ENCODE data around the gene SFXN5.
A peak's percentile ranks its signal among the peaks of the same experiment; 100 is the strongest.
"Not testable (repeated sequence)": the region's sequence is repeated elsewhere in the genome, so short reads cannot be mapped to it uniquely, and the experiment has no call there.

Gene SFXN5

DNA sequence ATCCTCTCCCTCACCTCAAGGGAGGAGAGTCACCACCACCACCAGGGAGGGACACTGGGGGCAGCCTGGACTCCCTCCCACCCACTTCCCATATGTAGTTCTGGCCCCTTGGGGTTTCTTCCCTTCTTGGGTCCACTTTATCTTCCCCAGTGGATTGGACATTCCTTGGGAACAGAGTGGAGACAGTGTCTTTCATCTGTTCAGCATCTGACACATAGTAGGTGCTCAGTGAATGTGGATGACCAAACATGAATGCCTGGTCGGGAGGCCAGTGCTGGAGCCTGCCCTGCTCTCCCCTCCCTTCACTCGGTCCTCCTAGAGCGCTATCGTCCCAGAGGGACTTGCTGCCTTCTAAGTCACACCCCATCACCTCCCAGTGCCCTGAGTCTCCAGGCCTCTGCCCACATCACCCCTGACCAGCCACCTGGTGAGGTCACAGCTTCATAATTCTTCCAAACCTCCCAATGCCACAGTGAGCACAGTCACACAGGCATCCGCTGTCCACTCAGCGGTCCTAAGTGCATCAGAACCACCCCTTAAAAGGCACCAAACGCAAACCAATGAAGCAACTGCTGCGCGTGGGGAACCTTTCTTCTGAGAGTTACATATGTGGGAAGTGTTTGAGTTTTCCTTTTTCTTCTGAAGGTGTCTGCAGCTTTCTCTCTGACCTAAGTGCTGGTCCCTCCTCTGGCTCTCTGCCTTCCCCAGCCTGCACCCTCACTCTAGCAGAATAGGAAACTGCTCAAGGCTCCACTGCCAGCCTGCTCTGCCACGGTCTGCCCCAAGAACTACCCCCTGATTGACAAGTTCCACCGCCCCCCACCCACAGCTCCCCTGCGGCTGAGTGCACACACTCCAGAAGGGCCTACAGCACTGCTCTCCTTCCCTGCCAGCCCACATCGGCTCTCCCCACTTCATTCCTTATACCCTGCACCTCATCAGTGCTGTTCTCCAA is 7.2 kb upstream of the SFXN5 start:
- no peak for DNase-seq

- no peak for DNase-seq
Measured at GRCh38 chr2:73077424-73077795, 5.9 kb upstream of the SFXN5 start.

GRCh38 chr2:73076701-73077423 is 5.3 kb upstream of the SFXN5 start:
- DNase-seq = no peak

DNA sequence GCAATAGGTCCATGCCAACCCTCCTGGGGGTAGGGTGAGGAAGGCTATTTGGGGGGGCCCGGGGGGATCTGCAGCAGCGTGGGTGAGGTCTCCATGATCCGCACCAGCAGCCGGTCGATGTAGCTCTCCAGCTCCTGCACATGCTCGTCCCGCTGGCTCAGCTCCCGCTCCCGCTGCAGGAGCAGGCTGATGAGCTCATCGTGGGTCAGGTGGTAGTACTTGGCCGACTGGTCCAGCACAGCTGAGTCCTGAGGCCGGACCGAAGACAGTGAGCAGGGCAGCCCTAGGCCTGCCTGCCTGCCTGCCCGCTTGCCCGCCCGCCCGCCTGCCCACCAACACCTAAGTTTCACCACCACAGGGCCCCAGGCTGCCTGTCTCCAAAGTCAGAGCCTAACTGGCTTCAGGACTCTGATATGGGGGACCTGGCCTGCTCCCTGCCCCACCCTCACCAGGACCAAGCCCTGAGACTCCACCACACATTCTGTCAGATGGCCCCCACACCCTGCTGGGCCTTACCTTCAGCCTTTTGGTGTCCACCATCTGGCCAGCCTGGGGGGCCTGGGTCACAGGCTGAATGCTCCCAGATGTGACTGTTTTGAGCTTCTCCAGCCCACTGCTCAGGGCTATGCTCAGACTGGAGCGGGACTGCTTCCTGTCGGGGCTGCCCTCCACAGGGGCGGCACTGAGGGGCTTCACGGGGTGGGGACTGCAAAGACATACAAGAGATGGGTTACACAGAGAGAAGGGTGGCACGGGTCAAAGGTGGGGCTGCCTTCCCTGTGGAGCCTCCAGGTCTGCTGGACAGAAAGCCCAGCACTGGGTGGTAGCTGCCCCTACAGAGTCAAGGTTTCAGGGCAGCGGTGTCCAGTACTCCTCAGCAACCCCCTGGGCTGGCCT is 4.2 kb upstream of the SFXN5 start:
- DNase-seq = no peak

- no peak for DNase-seq
Measured at GRCh38 chr2:73074110-73075069, 2.9 kb upstream of the SFXN5 start.

DNA sequence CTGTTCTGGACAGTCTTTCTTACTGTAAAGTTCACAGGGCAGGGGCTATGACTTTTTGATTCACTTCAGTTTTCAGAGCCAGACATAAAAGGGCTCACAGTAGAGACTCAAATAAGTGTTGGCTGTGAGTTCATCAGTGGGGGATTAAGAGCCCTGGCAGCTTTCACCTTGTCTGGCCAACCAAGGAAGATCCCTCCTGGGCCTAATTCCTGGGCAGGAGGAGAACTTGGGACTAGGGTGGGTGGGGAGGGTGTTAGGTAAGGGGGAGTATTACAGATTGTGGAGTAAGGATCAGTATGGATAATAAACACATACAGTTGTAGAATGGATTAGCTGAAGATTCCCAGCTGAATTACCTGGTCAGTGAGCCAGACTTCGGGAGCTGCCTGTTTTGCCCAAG is 904 bp upstream of the SFXN5 start:
- no peak for DNase-seq

DNA sequence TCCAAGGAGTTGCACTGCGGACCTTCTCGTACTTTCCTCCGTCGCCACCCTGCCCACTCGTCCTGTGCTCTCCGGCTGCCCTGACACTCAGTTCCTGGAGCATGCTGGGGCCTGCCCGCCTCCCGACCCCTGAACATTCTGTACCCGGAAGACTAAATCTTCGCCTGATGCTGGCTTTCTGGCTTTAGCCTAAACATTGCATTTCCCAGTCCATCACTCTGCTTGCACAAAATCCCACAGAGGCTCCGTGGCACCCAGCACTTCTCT is 550 bp upstream of the SFXN5 start:
- peak; percentile 7 for DNase-seq

DNA sequence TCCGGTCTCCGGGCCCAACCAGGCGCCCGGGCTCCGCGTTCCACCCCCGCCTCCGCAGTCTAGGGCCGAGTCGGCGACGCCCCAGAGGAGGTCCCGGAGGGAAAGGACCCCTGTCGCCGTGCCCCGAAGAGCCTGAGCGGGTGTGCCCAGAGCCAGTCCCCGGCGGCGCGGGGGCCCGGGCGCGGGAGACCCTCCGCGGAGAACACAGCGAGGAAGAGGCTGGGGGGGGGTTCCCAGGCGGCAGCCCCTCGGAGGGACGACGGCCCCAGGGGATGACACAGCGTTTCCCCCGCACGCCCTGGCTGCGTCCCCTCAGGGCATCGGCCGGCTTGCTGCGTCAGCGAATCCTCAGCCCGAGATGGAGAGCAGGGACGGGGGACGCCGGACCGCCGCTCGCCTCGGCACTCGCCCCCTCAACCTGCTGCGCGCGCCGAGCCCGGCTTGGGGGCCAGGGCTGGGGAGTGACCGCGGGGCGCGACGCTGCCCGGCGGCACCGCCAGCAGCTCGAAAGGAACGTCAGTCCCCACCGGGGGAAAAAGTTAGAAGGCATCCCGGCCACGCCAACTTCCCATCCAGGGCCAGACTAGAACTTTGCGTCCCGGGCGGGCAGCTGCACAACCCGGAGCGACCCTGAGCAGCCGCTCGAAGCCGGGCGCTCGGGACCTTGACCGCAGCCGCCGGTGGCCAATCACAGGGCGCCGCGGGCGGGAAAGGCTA is 711 bp downstream of the SFXN5 start:
- peak; percentile 24 for DNase-seq

GRCh38 chr2:73069855-73070642 is 1.5 kb downstream of the SFXN5 start:
- DNase-seq = peak; percentile 18

- DNase-seq = no peak
Measured at GRCh38 chr2:73069041-73069854, 2.3 kb downstream of the SFXN5 start.

DNA sequence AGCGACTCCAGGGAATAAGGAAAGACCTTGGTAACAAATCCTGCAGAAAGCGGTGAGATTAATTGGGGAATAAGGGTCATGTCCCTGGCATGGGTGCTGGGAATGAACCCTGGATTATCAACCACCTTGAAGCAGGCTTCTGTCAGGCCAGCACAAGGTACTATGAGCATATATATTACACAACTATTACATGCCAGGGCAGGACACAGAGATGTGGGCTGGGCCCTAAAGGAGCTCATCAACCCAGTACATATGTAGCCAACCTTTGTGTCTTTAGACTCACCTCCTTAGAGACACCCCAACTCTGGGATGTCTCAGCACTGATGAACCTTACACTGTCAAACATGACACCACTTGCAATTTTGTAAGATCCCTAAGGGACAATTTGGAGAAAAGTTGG is 3.4 kb downstream of the SFXN5 start:
- no peak for DNase-seq

GRCh38 chr2:73067043-73067442 is 4.5 kb downstream of the SFXN5 start:
- DNase-seq = no peak

DNA sequence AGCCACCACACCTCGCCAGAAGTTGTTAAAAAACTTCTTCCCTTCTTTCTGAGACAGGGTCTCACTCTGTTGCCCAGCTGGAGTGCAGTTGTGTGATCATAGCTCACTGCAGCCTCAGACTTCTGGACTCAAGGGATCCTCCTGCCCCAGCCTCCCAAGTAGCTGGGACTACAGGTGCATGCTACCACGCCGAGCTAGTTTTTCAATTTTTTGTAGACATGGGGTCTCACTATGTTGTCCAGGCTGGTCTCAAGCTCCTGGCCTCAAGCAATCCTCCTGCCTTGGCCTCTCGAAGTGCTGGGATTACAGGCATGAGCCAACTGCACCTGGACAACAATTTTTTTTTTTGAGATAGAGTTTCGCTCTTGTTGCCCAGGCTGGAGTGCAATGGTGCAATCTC is 6.4 kb downstream of the SFXN5 start:
- DNase-seq = not testable (repeated sequence)

DNA sequence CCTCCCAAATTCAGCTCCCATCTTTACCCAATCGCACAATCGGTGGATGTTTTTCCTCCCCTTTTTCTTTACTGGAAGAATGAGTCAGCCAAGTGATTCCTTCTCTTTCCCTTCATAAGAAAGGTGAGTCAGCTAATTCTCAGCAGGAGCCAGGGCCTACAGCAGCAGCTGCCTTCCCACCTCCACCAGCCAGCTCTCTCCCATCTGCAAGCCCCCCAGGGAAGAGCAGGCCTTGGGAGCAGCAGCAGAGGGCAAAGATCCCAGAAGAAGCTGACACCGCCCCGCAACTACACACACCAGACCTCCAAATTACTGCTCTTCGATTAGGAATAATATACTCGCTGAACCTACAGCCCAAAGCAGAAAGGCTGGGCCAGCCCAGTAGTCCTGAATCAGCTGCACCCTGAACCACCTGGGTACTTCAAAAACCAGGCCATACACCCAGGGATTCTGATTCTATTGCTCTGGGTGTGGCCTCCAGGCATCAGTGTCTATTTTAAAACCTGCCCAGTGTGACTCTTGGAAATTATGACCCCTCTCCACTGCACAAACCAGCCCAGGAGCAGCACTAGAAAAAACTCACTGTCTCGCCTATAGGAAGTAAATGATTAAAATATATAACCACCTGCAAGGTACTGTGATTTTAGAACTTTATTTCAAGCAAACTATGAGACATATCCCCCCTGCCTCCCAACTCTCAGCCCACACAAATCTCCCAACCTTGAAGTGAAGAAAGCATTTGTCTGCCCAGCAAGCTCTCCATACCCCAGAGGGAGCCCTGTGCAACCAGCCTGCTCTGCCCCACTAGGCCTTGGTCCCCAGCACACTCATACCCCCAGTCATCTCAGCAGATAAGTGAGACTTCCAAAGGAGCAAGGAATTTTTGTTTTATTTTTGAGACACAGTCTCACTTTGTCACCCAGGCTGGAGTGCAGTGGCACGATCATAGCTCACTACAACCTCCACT is 7.3 kb downstream of the SFXN5 start:
- DNase-seq = no peak

- DNase-seq = no peak
Measured at GRCh38 chr2:73063472-73063871, 8.0 kb downstream of the SFXN5 start.

DNA sequence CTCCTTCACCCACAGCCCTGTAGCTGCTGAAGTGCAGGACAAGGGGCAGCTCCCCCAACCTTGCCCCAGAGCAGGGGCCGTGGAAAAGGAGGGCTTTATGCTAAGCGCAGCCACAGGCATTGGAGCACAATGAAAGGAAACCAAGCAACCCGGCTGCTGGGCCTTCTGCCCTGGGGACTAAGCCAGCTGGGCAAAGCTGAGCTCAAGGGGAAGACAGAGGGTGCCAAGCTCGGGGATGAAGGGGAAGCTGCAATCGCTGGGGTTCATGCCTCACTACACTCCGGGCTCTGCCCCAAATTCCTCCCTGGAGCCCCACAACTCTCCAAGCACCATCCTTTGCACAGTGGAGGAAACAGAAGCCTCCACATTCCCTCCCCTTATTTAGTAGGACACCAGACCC is 12.4 kb downstream of the SFXN5 start:
- DNase-seq = no peak

DNA sequence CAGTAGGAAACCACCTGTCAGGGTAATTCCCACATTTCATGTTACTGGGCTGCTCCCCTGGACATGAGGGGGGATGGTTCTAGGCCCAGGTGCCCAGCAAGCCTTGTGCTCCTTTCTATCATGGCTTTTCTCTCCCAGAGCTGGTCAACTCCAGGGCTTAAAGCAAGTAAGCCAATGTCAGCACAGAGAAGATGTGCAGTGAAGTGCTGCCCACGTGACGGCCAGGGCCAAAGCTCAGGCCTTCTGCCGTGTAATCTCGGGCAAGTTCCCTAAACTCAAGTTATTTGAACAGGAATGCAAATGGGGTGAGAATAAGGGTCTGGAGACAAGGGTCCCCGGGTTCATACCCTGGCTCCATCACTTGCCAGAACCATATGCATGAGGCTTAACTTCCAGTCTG is 16.5 kb downstream of the SFXN5 start:
- DNase-seq = no peak

GRCh38 chr2:73053316-73054114 is 18.0 kb downstream of the SFXN5 start:
- DNase-seq = no peak
